Fibroblast of lung (primary cell): ENCODE measurements around the gene LCA5. TPM values are rescaled to one million over a fixed set of nuclear protein-coding genes. Genes with fewer than 3 reads are reported as not detected.
A peak's percentile ranks its signal among the peaks of the same experiment; 100 is the strongest.

Experiments
- DNase-seq, 2 donors: peaks; one replicate each; pipeline versions ENCODE4 v3.0.0 to v3.0.0-alpha.2; 2010; ENCODE audit warnings: low read depth in 2 of 2
- H2AFZ ChIP-seq: 2 replicates; pipeline ENCODE4 v1.5.1; 2012; ENCODE audit warnings: low read length, control low read depth, inconsistent platforms
- H3K27ac ChIP-seq: 2 replicates; pipeline ENCODE4 v1.5.1; 2011; ENCODE audit warnings: low read length, control low read depth; ENCODE audit not compliant: insufficient read depth
- H3K27me3 ChIP-seq: 2 replicates; pipeline ENCODE4 v1.5.1; 2011; ENCODE audit warnings: mild to moderate bottlenecking, low read length; ENCODE audit not compliant: control insufficient read depth, insufficient read depth
- H3K36me3 ChIP-seq: 2 replicates; pipeline ENCODE4 v1.5.1; 2011; ENCODE audit warnings: low read length; ENCODE audit not compliant: control insufficient read depth, insufficient read depth
- H3K4me1 ChIP-seq: 2 replicates; pipeline ENCODE4 v1.5.1; 2011; ENCODE audit warnings: low read length; ENCODE audit not compliant: control insufficient read depth, insufficient read depth; ENCODE audit errors: extremely low read depth
- H3K4me2 ChIP-seq: 2 replicates; pipeline ENCODE4 v1.5.1; 2011; ENCODE audit warnings: low read length, control low read depth; ENCODE audit not compliant: insufficient read depth; ENCODE audit errors: extremely low read depth
- H3K4me3 ChIP-seq, 4 experiments: fragments of 200-600 bp in 1 of 4; sonication (generic) in 1 of 4; replicated peaks in 1 of 4; 2 replicates each; pipeline ENCODE4 v1.5.1; 2011 to 2016; ENCODE audit warnings: low read length in 4 of 4, low read depth in 3 of 4, mild to moderate bottlenecking in 3 of 4, control low read depth in 2 of 4, inconsistent platforms in 1 of 4, mixed read lengths in 1 of 4; ENCODE audit not compliant: insufficient read depth in 1 of 4; ENCODE audit errors: control extremely low read depth in 1 of 4
- H3K79me2 ChIP-seq: 2 replicates; pipeline ENCODE4 v1.5.1; 2012; ENCODE audit warnings: mild to moderate bottlenecking, low read length, inconsistent platforms; ENCODE audit not compliant: control insufficient read depth, insufficient read depth
- H3K9ac ChIP-seq: 2 replicates; pipeline ENCODE4 v1.5.1; 2011; ENCODE audit warnings: mild to moderate bottlenecking, low read length, control low read depth; ENCODE audit not compliant: insufficient read depth
- H3K9me3 ChIP-seq: 2 replicates; pipeline ENCODE4 v1.5.1; 2012; ENCODE audit warnings: low read depth, low read length; ENCODE audit not compliant: control insufficient read depth, insufficient read depth
- H4K20me1 ChIP-seq: 2 replicates; pipeline ENCODE4 v1.5.1; 2011; ENCODE audit warnings: low read length; ENCODE audit not compliant: control insufficient read depth, insufficient read depth; ENCODE audit errors: extremely low read depth
- CTCF ChIP-seq, 2 donors: IDR thresholded peaks in 1 of 2; conservative IDR thresholded peaks in 1 of 2; 1 replicate in 1 of 2; 2 replicates in 1 of 2; pipeline ENCODE4 v1.5.1; 2011 to 2012; ENCODE audit warnings: low read length in 2 of 2, control low read depth in 1 of 2, inconsistent platforms in 1 of 2, low read depth in 1 of 2, mild to moderate bottlenecking in 1 of 2
- EZH2 ChIP-seq: IDR thresholded peaks from 2 replicates; pipeline ENCODE4 v1.5.1; 2012; ENCODE audit warnings: low read length, control low read depth, mild to moderate bottlenecking; ENCODE audit errors: missing control alignments
- polyA plus RNA-seq, 2 donors: library from polyadenylated mRNA; depleted of rRNA in 1 of 2; stranded (reverse) in 1 of 2; unstranded in 1 of 2; fragments of >200 nt; gene quantifications; 2 replicates each; pipeline ENCODE4 v1.2.1, GENCODE V29; 2011 to 2012; ENCODE audit warnings: missing spikeins in 1 of 2
- total RNA-seq: library from RNA; depleted of rRNA; stranded (reverse); fragments of >200 nt; gene quantifications from 2 replicates; pipeline ENCODE4 v1.2.1, GENCODE V29; 2014

The LCA5 gene
- total and polyA plus RNA-seq, 2 donors (not counting 1 experiment from before 2014, with no cell fraction given): 3.3 to 7.8 TPM

GRCh38 chr6:79526897-79527296, 10.3 kb downstream of the LCA5 start:
- H3K27me3 ChIP-seq: no peaks in the 10 kb centered on the region
- H4K20me1 ChIP-seq: no peaks in the 10 kb centered on the region
- H3K27ac ChIP-seq: no peak overlapping the region
- H3K4me3 ChIP-seq: no peak overlapping the region
- no peaks in the 10 kb centered on the region for H3K79me2 ChIP-seq
- H3K36me3 ChIP-seq: no peaks in the 10 kb centered on the region
- TF ChIP-seq EZH2 (no peak), CTCF (conservative IDR thresholded peaks at IDR 0.05 in 1 of 2, IDR thresholded peaks at IDR 0.05 in 1 of 2; ENCODE audit: low read depth in 1 of 2, low read length in 2 of 2) (no peak)
- no peak overlapping the region for H3K9ac ChIP-seq
- H3K4me2 ChIP-seq: no peak overlapping the region
- no peak for DNase-seq
- H2AFZ ChIP-seq: no peak overlapping the region
- H3K9me3 ChIP-seq: no peaks in the 10 kb centered on the region
- H3K4me1 ChIP-seq: no peaks in the 10 kb centered on the region

- H3K4me2 ChIP-seq: no peak overlapping the region
- no peak overlapping the region for H3K4me3 ChIP-seq
- TF ChIP-seq CTCF (conservative IDR thresholded peaks at IDR 0.05 in 1 of 2, IDR thresholded peaks at IDR 0.05 in 1 of 2; ENCODE audit: low read depth in 1 of 2, low read length in 2 of 2) (no peak), EZH2 (no peak)
- H3K36me3 ChIP-seq: no peaks in the 10 kb centered on the region
- no peaks in the 10 kb centered on the region for H3K9me3 ChIP-seq
- no peaks in the 10 kb centered on the region for H3K79me2 ChIP-seq
- H2AFZ ChIP-seq: no peak overlapping the region
- no peaks in the 10 kb centered on the region for H3K27me3 ChIP-seq
- H3K4me1 ChIP-seq: no peaks in the 10 kb centered on the region
- H3K9ac ChIP-seq: no peak overlapping the region
- peak in 1 of 2 donors; percentile 92 for DNase-seq
- no peaks in the 10 kb centered on the region for H4K20me1 ChIP-seq
- H3K27ac ChIP-seq: no peak overlapping the region
Observed at GRCh38 chr6:79525272-79526100, 11.7 kb downstream of the LCA5 start.

- Histone ChIP-seq H3K9ac (no peak overlapping the region), H4K20me1 (no peaks in the 10 kb centered on the region), H3K79me2 (no peaks in the 10 kb centered on the region), H3K27me3 (no peaks in the 10 kb centered on the region), H3K9me3 (no peaks in the 10 kb centered on the region), H3K36me3 (no peaks in the 10 kb centered on the region), H3K4me2 (no peak overlapping the region), H3K27ac (no peak overlapping the region), H3K4me1 (no peaks in the 10 kb centered on the region), H2AFZ (no peak overlapping the region), H3K4me3 (no peak overlapping the region)
- DNase-seq: no peak
- no peak for TF ChIP-seq EZH2
- no peak for TF ChIP-seq CTCF (conservative IDR thresholded peaks at IDR 0.05 in 1 of 2, IDR thresholded peaks at IDR 0.05 in 1 of 2; ENCODE audit: low read depth in 1 of 2, low read length in 2 of 2)
Observed at GRCh38 chr6:79524065-79524464, 13.2 kb downstream of the LCA5 start.
